ENCODE results near the gene GLYATL1.
"Not testable (repeated sequence)": the region's sequence is repeated elsewhere in the genome, so short reads cannot be mapped to it uniquely, and the experiment has no call there.

GLYATL1 gene

DNA sequence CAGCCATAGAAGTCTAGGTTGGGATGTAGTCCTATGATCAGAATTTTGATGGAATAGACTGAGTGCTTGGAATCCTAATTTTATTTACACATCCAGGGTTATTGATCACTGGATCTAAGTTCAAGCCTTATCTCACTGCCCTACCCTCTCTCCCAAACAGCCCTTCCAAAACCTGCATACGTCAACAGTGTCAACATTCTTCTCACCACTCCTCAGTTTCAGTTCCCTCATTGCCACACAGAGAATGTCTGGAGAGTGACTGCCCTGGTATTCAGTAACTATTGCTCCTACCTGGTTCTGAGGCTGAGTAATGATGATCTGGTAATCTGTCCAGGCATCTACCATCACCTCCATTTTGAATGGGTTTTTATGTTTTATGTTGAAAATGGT is 60.0 kb downstream of the GLYATL1 start:
- no peak for DNase-seq

DNA sequence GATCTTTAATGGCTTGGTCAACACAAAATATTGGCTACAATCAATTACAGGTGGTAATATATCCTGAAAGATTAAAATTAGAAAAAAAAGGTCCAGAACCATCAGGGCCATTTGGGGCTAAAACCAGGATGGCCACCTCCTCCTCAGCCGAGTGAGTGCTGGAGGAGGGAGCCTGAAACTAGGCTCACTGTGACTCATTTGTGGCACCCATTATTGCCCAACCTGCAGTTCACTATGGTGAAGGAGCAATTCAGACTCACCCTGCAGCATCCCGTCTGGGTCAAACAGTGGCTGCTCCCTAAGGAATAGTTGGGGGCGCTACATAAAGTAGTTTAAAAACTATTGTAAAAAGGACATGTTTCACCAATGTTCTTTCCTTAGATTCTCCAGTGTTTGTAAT is 60.7 kb downstream of the GLYATL1 start:
- no peak for DNase-seq

DNA sequence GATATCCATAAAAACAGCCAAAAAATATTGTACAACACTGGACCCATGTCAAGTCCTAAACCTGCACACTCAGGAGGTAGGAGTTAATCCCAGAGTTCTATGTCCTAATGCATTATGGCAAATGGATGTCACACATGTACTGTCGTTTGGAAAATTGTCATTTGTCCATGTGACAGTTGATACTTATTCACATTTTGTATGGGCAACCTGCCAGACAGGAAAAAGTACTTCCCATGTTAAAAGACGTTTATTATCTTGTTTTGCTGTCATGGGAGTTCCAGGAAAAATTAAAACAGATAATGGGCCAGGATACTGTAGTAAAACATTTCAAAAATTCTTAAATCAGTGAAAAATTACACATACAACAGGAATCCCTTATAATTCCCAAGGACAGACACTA is 62.7 kb downstream of the GLYATL1 start:
- not testable (repeated sequence) for DNase-seq

Data from fibroblast of skin of right biceps (primary cell).